ENCODE data around the gene MYCBP2. TPM values are rescaled to one million over a fixed set of nuclear protein-coding genes. Genes with fewer than 3 reads are reported as not detected.

MYCBP2 gene
- polyA plus RNA-seq, 2 of the 4 experiments (the other 2 are of a cell fraction) = 15.8 to 37.8 TPM

DNA sequence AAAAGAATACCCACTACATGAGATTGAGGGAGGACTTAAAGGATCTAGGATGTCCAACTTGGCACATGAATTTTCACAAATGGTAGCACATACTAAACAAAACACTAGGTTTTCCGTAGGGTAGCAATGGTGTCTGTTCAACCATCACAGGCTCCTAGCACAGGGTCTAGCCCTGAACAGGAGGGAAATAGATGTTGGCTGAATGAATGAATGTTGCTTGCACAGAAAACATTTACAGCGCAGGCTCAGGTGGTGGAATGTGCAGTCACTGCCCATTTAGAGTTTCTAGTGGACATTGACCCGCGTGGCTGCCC, 1.9 kb upstream of the MYCBP2 start:
- peaks cover 18% of the 10 kb centered on the region; the same call in 2 of the 3 replicates for H3K4me1 ChIP-seq
- peak; percentile 2 to 3; a peak in 3 of 6 replicates for ATAC-seq
- CTCF ChIA-PET = no interaction called here
- POLR2A ChIA-PET = no interaction called here
- 5% methylated on average over 4 of the region's 4 CpGs for whole genome bisulfite sequencing (ENCODE audit: missing lambda C conversion rate)
- no peak for TF ChIP-seq POLR2AphosphoS2 (conservative IDR thresholded peaks at IDR 0.05; ENCODE audit: low read length)
- no peak for TF ChIP-seq HOXB5 (CRISPR knock-in tag; IDR thresholded peaks at IDR 0.05)
- no peak for TF ChIP-seq TP53 (CRISPR knock-in tag; IDR thresholded peaks at IDR 0.05)
- no peak for TF ChIP-seq FOSB (CRISPR knock-in tag; IDR thresholded peaks at IDR 0.05)
- TF ChIP-seq MAZ (IDR thresholded peaks at IDR 0.05; ENCODE audit: borderline replicate concordance, low read depth, low read length) = no peak
- H3K9me3 ChIP-seq = no peaks in the 10 kb centered on the region
- H3K4me2 ChIP-seq = peak overlapping the region; percentile 77
- no peak for FAIRE-seq
- H3K4me3 ChIP-seq = peak overlapping the region; percentile 72
- H3K27ac ChIP-seq = peak overlapping the region; percentile 80 to 99; a peak in 5 of 6 replicates
- DNase-seq (ENCODE audit: low read depth in 1 of 2, low spot score in 1 of 2) = no peak

- TF ChIP-seq HOXB13 (CRISPR knock-in tag; IDR thresholded peaks at IDR 0.05; ENCODE audit: low read depth) (no peak), BCL3 (IDR thresholded peaks at IDR 0.05) (no peak), NR3C1 (IDR thresholded peaks at IDR 0.05) (no peak), ZSCAN20 (CRISPR knock-in tag; IDR thresholded peaks at IDR 0.05) (no peak), KDM5A (IDR thresholded peaks at IDR 0.05) (no peak), MYC (IDR thresholded peaks at IDR 0.05; ENCODE audit: borderline replicate concordance, low read length) (no peak), NPAS2 (CRISPR knock-in tag; IDR thresholded peaks at IDR 0.05; ENCODE audit: borderline replicate concordance) (no peak), RARB (CRISPR knock-in tag; IDR thresholded peaks at IDR 0.05) (no peak), EHMT2 (IDR thresholded peaks at IDR 0.05; ENCODE audit: low read depth) (no peak), USF2 (IDR thresholded peaks at IDR 0.05) (no peak), HOXB5 (CRISPR knock-in tag; IDR thresholded peaks at IDR 0.05) (no peak), KDM1A (IDR thresholded peaks at IDR 0.05; ENCODE audit: low read depth) (no peak)
- TF ChIP-seq, protein P1, sequence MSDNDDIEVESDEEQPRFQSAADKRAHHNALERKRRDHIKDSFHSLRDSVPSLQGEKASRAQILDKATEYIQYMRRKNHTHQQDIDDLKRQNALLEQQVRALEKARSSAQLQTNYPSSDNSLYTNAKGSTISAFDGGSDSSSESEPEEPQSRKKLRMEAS (IDR thresholded peaks at IDR 0.05) = no peak
- FAIRE-seq (no peak), DNase-seq (ENCODE audit: low read depth in 1 of 2, low spot score in 1 of 2) (no peak), ATAC-seq (no peak)
- ChIA-PET CTCF (interaction anchor here (0.9 kb wide), 1 partner anchor 28 kb away, joined by 3 read pairs; no protein-coding TSS in a partner anchor), POLR2A (no interaction called here)
- Histone ChIP-seq H3K4me2 (peak overlapping the region; percentile 91), H3K4me3 (peak overlapping the region; percentile 95), H3K9me3 (no peaks in the 10 kb centered on the region), H3K27ac (peak overlapping the region; percentile 95 to 96; a peak in 5 of 6 replicates), H3K4me1 (peaks cover 18% of the 10 kb centered on the region; the same call in 2 of the 3 replicates)
- WGBS (ENCODE audit: missing lambda C conversion rate) = 51% methylated on average over 11 of the region's 11 CpGs
Observed at GRCh38 chr13:77325371-77325980, 1.4 kb downstream of the MYCBP2 start.

GRCh38 chr13:77323858-77324257, 3.0 kb downstream of the MYCBP2 start:
- peaks cover 18% of the 10 kb centered on the region; the same call in 2 of the 3 replicates for H3K4me1 ChIP-seq
- 72% methylated on average over 1 of the region's 1 CpG for whole genome bisulfite sequencing (ENCODE audit: missing lambda C conversion rate)
- no peaks in the 10 kb centered on the region for H3K9me3 ChIP-seq
- no peak overlapping the region for H3K4me2 ChIP-seq
- POLR2A ChIA-PET = no interaction called here
- no peak for DNase-seq (ENCODE audit: low read depth in 1 of 2, low spot score in 1 of 2)
- CTCF ChIA-PET = no interaction called here
- no peak for TF ChIP-seq GATA3 (IDR thresholded peaks at IDR 0.05; ENCODE audit: borderline replicate concordance)
- TF ChIP-seq KDM5A (IDR thresholded peaks at IDR 0.05) = no peak
- TF ChIP-seq SREBF2 (IDR thresholded peaks at IDR 0.05) = no peak
- no peak for TF ChIP-seq HOXB5 (CRISPR knock-in tag; IDR thresholded peaks at IDR 0.05)
- TF ChIP-seq EHMT2 (IDR thresholded peaks at IDR 0.05; ENCODE audit: low read depth) = no peak
- no peak for TF ChIP-seq JUNB (IDR thresholded peaks at IDR 0.05)
- TF ChIP-seq CHD2 (IDR thresholded peaks at IDR 0.05; ENCODE audit: low read length, partially characterized antibody) = no peak
- TF ChIP-seq CBX2 (IDR thresholded peaks at IDR 0.05; ENCODE audit: borderline replicate concordance, low read depth) = no peak
- no peak for TF ChIP-seq PHF8 (IDR thresholded peaks at IDR 0.05; ENCODE audit: borderline replicate concordance, low read depth)
- no peak for TF ChIP-seq FOSL2 (IDR thresholded peaks at IDR 0.05)
- TF ChIP-seq FOSL2 (CRISPR knock-in tag; IDR thresholded peaks at IDR 0.05) = no peak
- no peak for TF ChIP-seq TP53 (CRISPR knock-in tag; IDR thresholded peaks at IDR 0.05)
- no peak for TF ChIP-seq EHF (CRISPR knock-in tag; IDR thresholded peaks at IDR 0.05)
- no peak for TF ChIP-seq MYC (IDR thresholded peaks at IDR 0.05; ENCODE audit: borderline replicate concordance, low read length)
- TF ChIP-seq HDAC2 (IDR thresholded peaks at IDR 0.05) = no peak
- TF ChIP-seq, protein P2, sequence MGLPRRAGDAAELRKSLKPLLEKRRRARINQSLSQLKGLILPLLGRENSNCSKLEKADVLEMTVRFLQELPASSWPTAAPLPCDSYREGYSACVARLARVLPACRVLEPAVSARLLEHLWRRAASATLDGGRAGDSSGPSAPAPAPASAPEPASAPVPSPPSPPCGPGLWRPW (IDR thresholded peaks at IDR 0.05) = no peak
- no peak for TF ChIP-seq HOXB13 (CRISPR knock-in tag; IDR thresholded peaks at IDR 0.05; ENCODE audit: low read depth)
- TF ChIP-seq JUN (IDR thresholded peaks at IDR 0.05) = no peak
- no peak for TF ChIP-seq USF2 (IDR thresholded peaks at IDR 0.05)
- no peak for TF ChIP-seq CHD4 (IDR thresholded peaks at IDR 0.05; ENCODE audit: borderline replicate concordance)
- TF ChIP-seq HEYL (CRISPR knock-in tag; IDR thresholded peaks at IDR 0.05) = no peak
- H3K4me3 ChIP-seq = no peak overlapping the region
- no peak overlapping the region for H3K27ac ChIP-seq
- ATAC-seq = no peak
- FAIRE-seq = no peak
